H9 (cell line): Measurements from ENCODE around the gene TRIM32. TPM values are rescaled to one million over a fixed set of nuclear protein-coding genes. Genes with fewer than 3 reads are reported as not detected.

Source experiments
- DNase-seq: peaks from one replicate; pipeline ENCODE4 v3.0.0-alpha.2; 2017
- H2AFZ ChIP-seq: one replicate; pipeline ENCODE4 v1.6.1; 2013; ENCODE audit warnings: mild to moderate bottlenecking, low read length, control low read depth, moderate library complexity
- H2AK5ac ChIP-seq: 2 replicates; pipeline ENCODE4 v1.6.1; 2013; ENCODE audit warnings: low read length, control low read depth, mixed read lengths; ENCODE audit not compliant: insufficient read length
- H2BK120ac ChIP-seq: one replicate; pipeline ENCODE4 v1.6.1; 2013; ENCODE audit warnings: low read depth, mild to moderate bottlenecking, low read length, control low read depth, inconsistent platforms; ENCODE audit not compliant: poor library complexity, severe bottlenecking
- H2BK12ac ChIP-seq: 2 replicates; pipeline ENCODE4 v1.6.1; 2013; ENCODE audit warnings: low read length, control low read depth, mixed read lengths, low read depth; ENCODE audit not compliant: insufficient read length
- H2BK15ac ChIP-seq: 2 replicates; pipeline ENCODE4 v1.6.1; 2013; ENCODE audit warnings: low read depth, low read length, control low read depth
- H2BK20ac ChIP-seq: one replicate; pipeline ENCODE4 v1.6.1; 2013; ENCODE audit warnings: low read depth, mild to moderate bottlenecking, low read length, control low read depth, inconsistent platforms; ENCODE audit not compliant: poor library complexity, severe bottlenecking
- H2BK5ac ChIP-seq: 2 replicates; pipeline ENCODE4 v1.6.1; 2013; ENCODE audit warnings: low read length, control low read depth, mixed read lengths; ENCODE audit not compliant: insufficient read length
- H3K14ac ChIP-seq: 2 replicates; pipeline ENCODE4 v1.6.1; 2013; ENCODE audit warnings: low read length, control low read depth; ENCODE audit not compliant: insufficient read depth
- H3K18ac ChIP-seq: 2 replicates; pipeline ENCODE4 v1.6.1; 2013; ENCODE audit warnings: low read depth, mild to moderate bottlenecking, mixed read lengths, low read length, control low read depth; ENCODE audit not compliant: insufficient read length
- H3K23ac ChIP-seq: 2 replicates; pipeline ENCODE4 v1.6.1; 2013; ENCODE audit warnings: low read length, control low read depth, mixed read lengths, low read depth; ENCODE audit not compliant: insufficient read length
- H3K23me2 ChIP-seq: 2 replicates; pipeline ENCODE4 v1.6.1; 2013; ENCODE audit warnings: low read depth, mild to moderate bottlenecking, mixed read lengths, low read length, control low read depth; ENCODE audit not compliant: insufficient read length, poor library complexity, severe bottlenecking
- H3K27ac ChIP-seq: 2 replicates; pipeline ENCODE4 v1.5.1; 2013; ENCODE audit warnings: low read length, control low read depth, mixed read lengths, low read depth; ENCODE audit not compliant: insufficient read length
- H3K27me3 ChIP-seq: 2 replicates; pipeline ENCODE4 v1.6.1; 2013; ENCODE audit warnings: low read length, control low read depth, inconsistent platforms; ENCODE audit not compliant: insufficient read depth
- H3K4ac ChIP-seq: 2 replicates; pipeline ENCODE4 v1.6.1; 2013; ENCODE audit warnings: low read depth, mild to moderate bottlenecking, control low read depth, inconsistent platforms, low read length, moderate library complexity
- H3K4me1 ChIP-seq: 2 replicates; pipeline ENCODE4 v1.6.1; 2013; ENCODE audit warnings: low read length, control low read depth, inconsistent platforms; ENCODE audit not compliant: insufficient read depth
- H3K4me2 ChIP-seq: 2 replicates; pipeline ENCODE4 v1.6.1; 2013; ENCODE audit warnings: low read length, control low read depth, mixed read lengths; ENCODE audit not compliant: insufficient read length, insufficient read depth
- H3K56ac ChIP-seq: 2 replicates; pipeline ENCODE4 v1.6.1; 2013; ENCODE audit warnings: low read depth, mild to moderate bottlenecking, mixed read lengths, low read length, control low read depth; ENCODE audit not compliant: insufficient read length
- H3K79me1 ChIP-seq: 2 replicates; pipeline ENCODE4 v1.6.1; 2013; ENCODE audit warnings: low read depth, mild to moderate bottlenecking, moderate library complexity, low read length, control low read depth, inconsistent platforms; ENCODE audit not compliant: insufficient read depth, poor library complexity, severe bottlenecking
- H3K79me2 ChIP-seq: 2 replicates; pipeline ENCODE4 v1.6.1; 2013; ENCODE audit warnings: low read length, control low read depth, inconsistent platforms; ENCODE audit not compliant: insufficient read depth
- H3K9ac ChIP-seq: 2 replicates; pipeline ENCODE4 v1.6.1; 2013; ENCODE audit warnings: low read length, control low read depth, mixed read lengths; ENCODE audit not compliant: insufficient read length; ENCODE audit errors: extremely low read depth
- H3K9me3 ChIP-seq: one replicate; pipeline ENCODE4 v1.6.1; 2013; ENCODE audit warnings: low read depth, low read length, inconsistent platforms; ENCODE audit not compliant: control insufficient read depth
- H3T11ph ChIP-seq: one replicate; pipeline ENCODE4 v1.6.1; 2013; ENCODE audit warnings: mild to moderate bottlenecking, low read length, control low read depth, inconsistent platforms
- H4K20me1 ChIP-seq: one replicate; pipeline ENCODE4 v1.6.1; 2013; ENCODE audit not compliant: control insufficient read depth, insufficient read length, insufficient read depth
- H4K5ac ChIP-seq: 2 replicates; pipeline ENCODE4 v1.6.1; 2013; ENCODE audit warnings: low read depth, mild to moderate bottlenecking, mixed read lengths, low read length, control low read depth; ENCODE audit not compliant: insufficient read length
- H4K8ac ChIP-seq: replicated peaks from 2 replicates; pipeline ENCODE4 v1.6.1; 2013; ENCODE audit warnings: low read length, control low read depth, mixed read lengths, low read depth; ENCODE audit not compliant: insufficient read length
- H4K91ac ChIP-seq: 2 replicates; pipeline ENCODE4 v1.6.1; 2013; ENCODE audit warnings: low read depth, mild to moderate bottlenecking, moderate library complexity, mixed read lengths, low read length, control low read depth; ENCODE audit not compliant: insufficient read length
- H3K27ac Mint-ChIP-seq, 3 experiments: 2 replicates in 2 of 3; 3 replicates in 1 of 3; pipeline ENCODE4 v1.8.0; 2020 to 2021; ENCODE audit warnings: mixed read lengths in 3 of 3, mild to moderate bottlenecking in 1 of 3, moderate library complexity in 1 of 3
- H3K27me3 Mint-ChIP-seq: 2 replicates; pipeline ENCODE4 v1.8.0; 2021; ENCODE audit warnings: low read depth, mild to moderate bottlenecking, moderate library complexity, mixed read lengths
- H3K36me3 Mint-ChIP-seq, 3 experiments: 2 replicates in 2 of 3; 3 replicates in 1 of 3; pipeline ENCODE4 v1.8.0; 2020 to 2021; ENCODE audit warnings: low read depth in 3 of 3, mixed read lengths in 3 of 3; ENCODE audit not compliant: insufficient read depth in 1 of 3
- H3K4me1 Mint-ChIP-seq, 2 experiments: 2 replicates each; pipeline ENCODE4 v1.8.0; 2020; ENCODE audit warnings: mixed read lengths in 2 of 2
- H3K4me3 Mint-ChIP-seq, 2 experiments: 2 replicates in 1 of 2; 3 replicates in 1 of 2; pipeline ENCODE4 v1.8.0; 2020 to 2021; ENCODE audit warnings: mild to moderate bottlenecking in 2 of 2, mixed read lengths in 2 of 2, moderate library complexity in 1 of 2
- H3K9me3 Mint-ChIP-seq, 2 experiments: 2 replicates in 1 of 2; 3 replicates in 1 of 2; pipeline ENCODE4 v1.8.0; 2020; ENCODE audit warnings: mild to moderate bottlenecking in 2 of 2, mixed read lengths in 2 of 2, moderate library complexity in 1 of 2
- CTCF ChIP-seq: fragments of 200-600 bp; sonication (generic); conservative IDR thresholded peaks from 3 replicates; pipeline ENCODE4 v1.8.0; 2021; ENCODE audit warnings: antibody characterized with exemption, mild to moderate bottlenecking
- WGBS: extraction: QIAGEN DNeasy Blood & Tissue Kit; methylation state at CpG from one replicate; pipeline ENCODE4 v1.1.7; 2013; ENCODE audit warnings: missing lambda C conversion rate, low lambda C conversion rate, mixed read lengths; ENCODE audit not compliant: insufficient read length; ENCODE audit errors: extremely low coverage; 5-methylcytosine and 5-hydroxymethylcytosine counted together
- total RNA-seq: library from RNA; stranded (reverse); gene quantifications from 2 replicates; pipeline ENCODE4 v1.2.1, GENCODE V29; 2021

TRIM32 gene
- total RNA-seq, 1 experiment from 2014 or later = 12.9 TPM

GRCh38 chr9:116656977-116657376, 30.1 kb upstream of the TRIM32 start:
- Histone ChIP-seq H3K9me3 (no peaks in the 10 kb centered on the region), H2AK5ac (no peak overlapping the region), H4K20me1 (no peaks in the 10 kb centered on the region), H3K27me3 (no peaks in the 10 kb centered on the region), H3K14ac (no peak overlapping the region), H3T11ph (no peak overlapping the region), H3K4me2 (no peak overlapping the region), H4K8ac (no peak overlapping the region), H3K79me1 (no peaks in the 10 kb centered on the region), H2BK20ac (no peak overlapping the region), H3K9ac (no peak overlapping the region), H3K4me1 (no peaks in the 10 kb centered on the region), H3K23me2 (no peaks in the 10 kb centered on the region), H2BK5ac (no peak overlapping the region), H3K79me2 (no peaks in the 10 kb centered on the region), H3K4ac (no peak overlapping the region), H2BK15ac (no peak overlapping the region), H4K91ac (no peak overlapping the region), H3K27ac (no peak overlapping the region), H3K23ac (no peak overlapping the region), H2BK12ac (no peak overlapping the region), H3K56ac (no peak overlapping the region), H2BK120ac (no peak overlapping the region), H3K18ac (no peak overlapping the region), H2AFZ (no peak overlapping the region), H4K5ac (no peak overlapping the region)
- DNase-seq = no peak
- Mint-ChIP-seq H3K4me3 (no peak overlapping the region), H3K36me3 (no peaks in the 10 kb centered on the region), H3K27ac (no peak overlapping the region), H3K4me1 (peaks cover 5 to 6% of the 10 kb centered on the region in 2 experiments), H3K27me3 (no peaks in the 10 kb centered on the region), H3K9me3 (no peaks in the 10 kb centered on the region)
- no CpG with 5 or more reads among the region's 2 CpGs for WGBS
- TF ChIP-seq CTCF = no peak
